NCI-H460 (cell line): ENCODE measurements around the gene TRIM6. TPM values are rescaled to one million over a fixed set of nuclear protein-coding genes. Genes with fewer than 3 reads are reported as not detected.

ENCODE experiments used
- total RNA-seq: library from RNA; depleted of rRNA; stranded (reverse); fragments of >200 nt; shearing (Covaris generic); gene quantifications from 2 replicates; pipeline ENCODE4 v1.2.3, GENCODE V29; 2014; rRNA removed

The TRIM6 gene
- total RNA-seq, 1 experiment from 2014 or later, result 8.5 TPM

Other genes starting within 250 kb of the TRIM6 start
- gene OR51B6, start 245.1 kb upstream of the TRIM6 start, total RNA-seq, result not detected in 2 replicates
- not detected in 2 replicates for gene OR51M1, start 212.8 kb upstream of the TRIM6 start, total RNA-seq
- not detected in 2 replicates for gene OR51Q1, start 174.5 kb upstream of the TRIM6 start, total RNA-seq
- not detected in 2 replicates for gene OR51I1, start 155.1 kb upstream of the TRIM6 start, total RNA-seq
- not detected in 2 replicates for gene OR51I2, start 147.3 kb upstream of the TRIM6 start, total RNA-seq
- not detected in 2 replicates for gene OR52D1, start 108.0 kb upstream of the TRIM6 start, total RNA-seq
- not detected in 2 replicates for gene UBQLN3, start 86.7 kb upstream of the TRIM6 start, total RNA-seq
- not detected in 2 replicates for gene UBQLNL, start 79.9 kb upstream of the TRIM6 start, total RNA-seq
- gene OR52H1, start 48.1 kb upstream of the TRIM6 start, total RNA-seq, result not detected in 2 replicates
- not detected in 2 replicates for gene OR52B6, start 15.8 kb upstream of the TRIM6 start, total RNA-seq
- gene TRIM34, start 28.4 kb downstream of the TRIM6 start, total RNA-seq, result 4.9 and 6.3 TPM in 2 replicates
- gene TRIM5, start 88.4 kb downstream of the TRIM6 start, total RNA-seq, result 23.8 and 25.1 TPM in 2 replicates
- 1.2 and 1.4 TPM in 2 replicates for gene TRIM22, start 93.2 kb downstream of the TRIM6 start, total RNA-seq
- not detected in 2 replicates for gene OR56B1, start 139.8 kb downstream of the TRIM6 start, total RNA-seq
- gene OR52N4, start 157.6 kb downstream of the TRIM6 start, total RNA-seq, result not detected in 2 replicates
- not detected in 2 replicates for gene OR52N5, start 186.7 kb downstream of the TRIM6 start, total RNA-seq
- gene OR52N1, start 194.6 kb downstream of the TRIM6 start, total RNA-seq, result not detected in 2 replicates
- not detected in 2 replicates for gene OR52N2, start 212.3 kb downstream of the TRIM6 start, total RNA-seq
- not detected in 2 replicates for gene OR52E6, start 245.3 kb downstream of the TRIM6 start, total RNA-seq